ENCODE results near the gene FUCA2.

The FUCA2 gene

GRCh38 chr6:143545165-143545564 is 33.6 kb upstream of the FUCA2 start:
- H3K36me3 ChIP-seq, result no peaks in the 10 kb centered on the region
- no peak for DNase-seq
- TF ChIP-seq CTCF (IDR thresholded peaks at IDR 0.05; ENCODE audit: low read depth, low read length), result no peak
- H3K4me3 ChIP-seq (ENCODE audit: low read depth, low read length), result no peak overlapping the region
- H3K9me3 ChIP-seq, result no peaks in the 10 kb centered on the region
- H3K27me3 ChIP-seq, result no peaks in the 10 kb centered on the region
- H3K4me1 ChIP-seq, result no peaks in the 10 kb centered on the region

GRCh38 chr6:143544011-143544696 is 32.6 kb upstream of the FUCA2 start:
- H3K4me1 ChIP-seq, result no peaks in the 10 kb centered on the region
- no peaks in the 10 kb centered on the region for H3K9me3 ChIP-seq

GRCh38 chr6:143543435-143543834 is 31.9 kb upstream of the FUCA2 start:
- no peaks in the 10 kb centered on the region for H3K4me1 ChIP-seq
- no peak for DNase-seq
- no peak overlapping the region for H3K4me3 ChIP-seq (ENCODE audit: low read depth, low read length)
- H3K27me3 ChIP-seq, result no peaks in the 10 kb centered on the region
- H3K9me3 ChIP-seq, result no peaks in the 10 kb centered on the region
- no peaks in the 10 kb centered on the region for H3K36me3 ChIP-seq
- TF ChIP-seq CTCF (IDR thresholded peaks at IDR 0.05; ENCODE audit: low read depth, low read length), result no peak

More at GRCh38 chr6:143544011-143544696, 32.6 kb upstream of the FUCA2 start:
- no peak for TF ChIP-seq CTCF (IDR thresholded peaks at IDR 0.05; ENCODE audit: low read depth, low read length)
- DNase-seq, result no peak
- H3K36me3 ChIP-seq, result no peaks in the 10 kb centered on the region
- H3K4me3 ChIP-seq (ENCODE audit: low read depth, low read length), result no peak overlapping the region
- no peaks in the 10 kb centered on the region for H3K27me3 ChIP-seq

GRCh38 chr6:143542888-143543287 is 31.4 kb upstream of the FUCA2 start:
- H3K27me3 ChIP-seq, result peaks cover under 1% of the 10 kb centered on the region
- no peaks in the 10 kb centered on the region for H3K4me1 ChIP-seq

GRCh38 chr6:143540192-143540591 is 28.7 kb upstream of the FUCA2 start:
- no peak overlapping the region for H3K4me3 ChIP-seq (ENCODE audit: low read depth, low read length)
- DNase-seq, result no peak

More at GRCh38 chr6:143542888-143543287, 31.4 kb upstream of the FUCA2 start:
- Histone ChIP-seq H3K4me3 (ENCODE audit: low read depth, low read length) (no peak overlapping the region), H3K9me3 (no peaks in the 10 kb centered on the region), H3K36me3 (no peaks in the 10 kb centered on the region)
- TF ChIP-seq CTCF (IDR thresholded peaks at IDR 0.05; ENCODE audit: low read depth, low read length), result no peak
- no peak for DNase-seq

More at GRCh38 chr6:143540192-143540591, 28.7 kb upstream of the FUCA2 start:
- Histone ChIP-seq H3K36me3 (no peaks in the 10 kb centered on the region), H3K9me3 (no peaks in the 10 kb centered on the region), H3K4me1 (no peaks in the 10 kb centered on the region), H3K27me3 (peaks cover 17% of the 10 kb centered on the region)
- TF ChIP-seq CTCF (IDR thresholded peaks at IDR 0.05; ENCODE audit: low read depth, low read length), result no peak
